Fibroblast of skin of right biceps (primary cell): ENCODE measurements around the gene ROBO2.

Experiments
- DNase-seq: peaks from one replicate; pipeline ENCODE4 v3.0.0-alpha.2; 2013

Gene ROBO2

GRCh38 chr3:77601823-77602415, 562.0 kb downstream of the ROBO2 start:
- DNase-seq = no peak

GRCh38 chr3:77602722-77603121, 562.8 kb downstream of the ROBO2 start:
- no peak for DNase-seq

GRCh38 chr3:77605308-77605707, 565.4 kb downstream of the ROBO2 start:
- peak; percentile 8 for DNase-seq

GRCh38 chr3:77605865-77606264, 566.0 kb downstream of the ROBO2 start:
- no peak for DNase-seq

GRCh38 chr3:77606372-77606771, 566.5 kb downstream of the ROBO2 start:
- no peak for DNase-seq

GRCh38 chr3:77618686-77619085, 578.8 kb downstream of the ROBO2 start:
- DNase-seq = no peak

- peak; percentile 23 for DNase-seq
Observed at GRCh38 chr3:77620009-77620408, 580.1 kb downstream of the ROBO2 start.

- no peak for DNase-seq
Observed at GRCh38 chr3:77623500-77623899, 583.6 kb downstream of the ROBO2 start.

- DNase-seq = no peak
Observed at GRCh38 chr3:77626157-77626556, 586.3 kb downstream of the ROBO2 start.

- DNase-seq = no peak
Observed at GRCh38 chr3:77648214-77648613, 608.3 kb downstream of the ROBO2 start.

GRCh38 chr3:77648664-77649063, 608.8 kb downstream of the ROBO2 start:
- DNase-seq = no peak

GRCh38 chr3:77652624-77653023, 612.7 kb downstream of the ROBO2 start:
- DNase-seq = no peak

- peak; percentile 44 for DNase-seq
Observed at GRCh38 chr3:77655396-77655795, 615.5 kb downstream of the ROBO2 start.

GRCh38 chr3:77660718-77661117, 620.8 kb downstream of the ROBO2 start:
- DNase-seq = no peak

- no peak for DNase-seq
Observed at GRCh38 chr3:77667901-77668300, 628.0 kb downstream of the ROBO2 start.

- no peak for DNase-seq
Observed at GRCh38 chr3:77668376-77668775, 628.5 kb downstream of the ROBO2 start.

GRCh38 chr3:77672016-77672415, 632.1 kb downstream of the ROBO2 start:
- no peak for DNase-seq

- no peak for DNase-seq
Observed at GRCh38 chr3:77682162-77682561, 642.3 kb downstream of the ROBO2 start.

- DNase-seq = no peak
Observed at GRCh38 chr3:77684115-77684514, 644.2 kb downstream of the ROBO2 start.

- DNase-seq = no peak
Observed at GRCh38 chr3:77685713-77686112, 645.8 kb downstream of the ROBO2 start.

- no peak for DNase-seq
Observed at GRCh38 chr3:77686560-77686959, 646.7 kb downstream of the ROBO2 start.

- DNase-seq = no peak
Observed at GRCh38 chr3:77687545-77687944, 647.6 kb downstream of the ROBO2 start.

GRCh38 chr3:77690284-77690845, 650.5 kb downstream of the ROBO2 start:
- no peak for DNase-seq

- DNase-seq = no peak
Observed at GRCh38 chr3:77693147-77693546, 653.2 kb downstream of the ROBO2 start.

GRCh38 chr3:77699125-77699691, 659.3 kb downstream of the ROBO2 start:
- no peak for DNase-seq
